Smooth muscle cell (in vitro differentiated cells): Measurements from ENCODE around the gene CAV2. TPM values are rescaled to one million over a fixed set of nuclear protein-coding genes. Genes with fewer than 3 reads are reported as not detected.

Source experiments
- DNase-seq: peaks from one replicate; lab custom pipeline; 2025; ENCODE audit not compliant: unreplicated experiment; lab: John Stamatoyannopoulos, UW
- H2AFZ ChIP-seq: fragments of 200-600 bp; sonication (generic); 2 replicates; pipeline ENCODE4 v1.6.0; 2016; ENCODE audit warnings: antibody characterized with exemption, low read depth, mild to moderate bottlenecking
- H3F3A ChIP-seq: fragments of 200-600 bp; sonication (generic); 2 replicates; pipeline ENCODE4 v1.6.0; 2017; ENCODE audit warnings: antibody characterized with exemption, low read depth
- H3K27ac ChIP-seq: fragments of 200-600 bp; sonication (generic); 2 replicates; pipeline ENCODE4 v1.5.1; 2016; ENCODE audit warnings: low read depth, mild to moderate bottlenecking
- H3K27me3 ChIP-seq: fragments of 200-600 bp; sonication (generic); 2 replicates; pipeline ENCODE4 v1.6.1; 2016; ENCODE audit warnings: low read depth, mild to moderate bottlenecking
- H3K36me3 ChIP-seq: fragments of 200-600 bp; sonication (generic); 2 replicates; pipeline ENCODE4 v1.5.1; 2016; ENCODE audit warnings: low read depth
- H3K4me1 ChIP-seq: fragments of 200-600 bp; sonication (generic); 2 replicates; pipeline ENCODE4 v1.5.1; 2016; ENCODE audit warnings: low read depth
- H3K4me2 ChIP-seq: fragments of 200-600 bp; sonication (generic); 2 replicates; pipeline ENCODE4 v1.6.0; 2016; ENCODE audit warnings: mild to moderate bottlenecking
- H3K4me3 ChIP-seq: fragments of 200-600 bp; sonication (generic); 2 replicates; pipeline ENCODE4 v1.5.1; 2016; ENCODE audit warnings: mild to moderate bottlenecking
- H3K79me2 ChIP-seq: fragments of 200-600 bp; sonication (generic); 2 replicates; pipeline ENCODE4 v1.6.0; 2016; ENCODE audit warnings: low read depth, mild to moderate bottlenecking
- H3K9ac ChIP-seq: fragments of 200-600 bp; sonication (generic); 2 replicates; pipeline ENCODE4 v1.6.0; 2016; ENCODE audit warnings: low read depth
- H3K9me3 ChIP-seq: fragments of 200-600 bp; sonication (generic); replicated peaks from 2 replicates; pipeline ENCODE4 v1.5.1; 2016; ENCODE audit warnings: low read depth
- H4K20me1 ChIP-seq: fragments of 200-600 bp; sonication (generic); 2 replicates; pipeline ENCODE4 v1.6.0; 2016; ENCODE audit warnings: low read depth
- WGBS: methylation state at CpG from one replicate; pipeline ENCODE4 v1.1.7; 2016; ENCODE audit warnings: low lambda C conversion rate; 5-methylcytosine and 5-hydroxymethylcytosine counted together
- polyA plus RNA-seq: library from polyadenylated mRNA; unstranded; fragments of >200 nt; fragmentation: Nextera tagmentation; extraction: Ambion mirVana; gene quantifications from 2 replicates; pipeline ENCODE4 v1.2.1, GENCODE V29; 2016
- total RNA-seq: library from RNA; depleted of rRNA; stranded (reverse); fragments of >200 nt; gene quantifications from 2 replicates; pipeline ENCODE4 v1.2.3, GENCODE V29; 2014
- TF ChIP-seq, protein P1 (sequence below): fragments of 200-600 bp; sonication (generic); IDR thresholded peaks from 2 replicates; pipeline ENCODE4 v1.5.1; 2017; ENCODE audit warnings: borderline replicate concordance, mild to moderate bottlenecking, antibody characterized with exemption; ENCODE audit not compliant: insufficient read depth, poor library complexity, severe bottlenecking

Gene CAV2
- total and polyA plus RNA-seq, 2 experiments from 2014 or later = 38.8 to 68.0 TPM

DNA sequence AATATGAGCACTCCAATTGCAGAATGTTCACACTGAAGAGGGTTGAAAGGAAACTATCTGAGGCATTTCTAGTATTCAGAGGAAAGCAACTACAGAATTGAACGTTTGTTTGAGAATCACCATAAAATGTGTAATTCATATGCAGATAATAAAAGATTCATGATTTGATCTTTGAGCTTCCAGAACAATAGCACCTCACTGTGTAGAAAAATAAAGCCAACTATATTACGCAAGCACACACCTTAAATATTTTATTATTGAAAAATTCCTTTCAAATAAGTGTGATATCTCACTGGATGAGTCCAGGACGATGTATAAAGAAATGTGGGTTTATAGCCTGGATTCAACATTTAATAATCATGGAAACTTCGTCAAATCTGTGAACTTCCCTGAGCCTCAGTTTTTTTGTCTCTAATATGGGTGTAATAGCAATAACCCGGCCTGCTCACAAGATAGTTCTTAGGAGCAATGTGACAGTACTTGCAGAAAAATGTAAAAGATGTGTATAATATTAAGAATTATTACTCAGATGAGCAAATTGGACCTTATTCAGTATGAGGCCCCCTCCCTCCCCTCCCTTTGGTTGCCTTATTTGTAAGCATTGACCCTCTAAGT, 11.5 kb upstream of the CAV2 start:
- H3K4me2 ChIP-seq = no peak overlapping the region
- no peaks in the 10 kb centered on the region for H3K4me1 ChIP-seq
- H3K27ac ChIP-seq = no peak overlapping the region
- no peaks in the 10 kb centered on the region for H3K36me3 ChIP-seq
- TF ChIP-seq, protein P1, sequence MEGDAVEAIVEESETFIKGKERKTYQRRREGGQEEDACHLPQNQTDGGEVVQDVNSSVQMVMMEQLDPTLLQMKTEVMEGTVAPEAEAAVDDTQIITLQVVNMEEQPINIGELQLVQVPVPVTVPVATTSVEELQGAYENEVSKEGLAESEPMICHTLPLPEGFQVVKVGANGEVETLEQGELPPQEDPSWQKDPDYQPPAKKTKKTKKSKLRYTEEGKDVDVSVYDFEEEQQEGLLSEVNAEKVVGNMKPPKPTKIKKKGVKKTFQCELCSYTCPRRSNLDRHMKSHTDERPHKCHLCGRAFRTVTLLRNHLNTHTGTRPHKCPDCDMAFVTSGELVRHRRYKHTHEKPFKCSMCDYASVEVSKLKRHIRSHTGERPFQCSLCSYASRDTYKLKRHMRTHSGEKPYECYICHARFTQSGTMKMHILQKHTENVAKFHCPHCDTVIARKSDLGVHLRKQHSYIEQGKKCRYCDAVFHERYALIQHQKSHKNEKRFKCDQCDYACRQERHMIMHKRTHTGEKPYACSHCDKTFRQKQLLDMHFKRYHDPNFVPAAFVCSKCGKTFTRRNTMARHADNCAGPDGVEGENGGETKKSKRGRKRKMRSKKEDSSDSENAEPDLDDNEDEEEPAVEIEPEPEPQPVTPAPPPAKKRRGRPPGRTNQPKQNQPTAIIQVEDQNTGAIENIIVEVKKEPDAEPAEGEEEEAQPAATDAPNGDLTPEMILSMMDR = no peak
- 92% methylated on average over 5 of the region's 5 CpGs for WGBS
- no peaks in the 10 kb centered on the region for H3K79me2 ChIP-seq
- H3K9me3 ChIP-seq = no peaks in the 10 kb centered on the region
- H3K9ac ChIP-seq = no peak overlapping the region
- no peak overlapping the region for H3K4me3 ChIP-seq
- H3K27me3 ChIP-seq = no peaks in the 10 kb centered on the region
- H2AFZ ChIP-seq = no peak overlapping the region
- DNase-seq = no peak
- no peaks in the 10 kb centered on the region for H3F3A ChIP-seq
- H4K20me1 ChIP-seq = no peaks in the 10 kb centered on the region

DNA sequence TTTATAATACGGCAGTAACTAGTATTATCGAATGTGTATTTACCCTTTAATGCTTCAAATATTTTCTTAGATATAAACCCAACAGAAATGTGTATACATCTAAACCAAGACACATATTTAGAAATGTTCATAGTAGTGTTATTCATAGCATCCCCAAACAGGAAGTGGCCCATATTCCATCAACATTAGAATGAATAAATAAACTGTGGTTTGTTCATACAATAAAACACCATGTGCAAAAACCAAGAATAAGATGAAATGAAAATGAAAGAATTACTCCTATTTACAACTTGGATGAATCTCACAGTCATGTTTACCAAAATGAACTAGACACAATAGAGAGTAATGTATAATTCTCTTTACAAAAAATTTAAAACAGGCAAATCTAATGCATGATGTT, 9.2 kb upstream of the CAV2 start:
- H3K9me3 ChIP-seq = no peaks in the 10 kb centered on the region
- TF ChIP-seq, protein P1 = no peak
- no peak overlapping the region for H3K4me3 ChIP-seq
- H3K27me3 ChIP-seq = no peaks in the 10 kb centered on the region
- H3K79me2 ChIP-seq = no peaks in the 10 kb centered on the region
- no peak overlapping the region for H3K9ac ChIP-seq
- no peak overlapping the region for H2AFZ ChIP-seq
- no peaks in the 10 kb centered on the region for H3F3A ChIP-seq
- H4K20me1 ChIP-seq = no peaks in the 10 kb centered on the region
- no peak overlapping the region for H3K4me2 ChIP-seq
- WGBS = 88% methylated on average over 2 of the region's 2 CpGs
- no peaks in the 10 kb centered on the region for H3K4me1 ChIP-seq
- no peak for DNase-seq
- no peaks in the 10 kb centered on the region for H3K36me3 ChIP-seq
- H3K27ac ChIP-seq = no peak overlapping the region

DNA sequence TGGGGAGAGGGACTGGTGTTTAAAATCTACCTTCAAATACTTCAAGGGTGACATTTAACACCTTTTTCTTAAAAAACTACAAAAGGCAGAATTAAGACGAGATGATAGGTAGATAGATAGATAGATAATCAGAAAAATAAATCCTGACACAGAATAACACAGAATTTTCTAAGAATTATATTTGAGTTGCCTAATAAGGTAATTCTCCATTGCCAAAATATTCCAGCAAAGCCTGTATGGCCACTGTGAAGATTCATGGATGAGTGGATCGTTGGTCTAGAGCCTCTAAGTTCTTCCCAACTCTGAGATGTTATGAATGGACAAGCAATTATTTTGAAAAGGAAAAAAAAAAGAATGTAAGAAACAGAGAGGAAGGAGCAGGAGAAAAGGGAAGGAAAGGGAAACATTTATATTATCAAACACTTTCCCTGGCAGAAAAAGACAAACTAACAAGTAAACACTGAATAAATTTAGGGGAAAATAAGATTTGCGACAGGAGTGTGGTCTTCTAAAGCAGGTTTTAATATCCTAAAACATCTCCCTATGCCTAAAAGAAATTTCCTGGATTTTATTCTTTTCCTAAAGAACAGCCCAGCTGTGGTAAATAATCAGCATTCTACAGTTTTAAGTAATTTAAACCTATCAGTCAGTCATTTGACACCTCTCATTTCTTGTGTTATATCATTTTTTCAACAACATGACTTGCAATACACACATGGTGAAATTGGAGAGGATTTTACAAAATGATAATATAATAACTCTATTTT, 7.5 kb upstream of the CAV2 start:
- Histone ChIP-seq H4K20me1 (no peaks in the 10 kb centered on the region), H3K36me3 (no peaks in the 10 kb centered on the region), H3K27me3 (no peaks in the 10 kb centered on the region), H3K79me2 (no peaks in the 10 kb centered on the region), H2AFZ (no peak overlapping the region), H3F3A (no peaks in the 10 kb centered on the region), H3K4me1 (no peaks in the 10 kb centered on the region), H3K4me2 (no peak overlapping the region), H3K9me3 (no peaks in the 10 kb centered on the region), H3K9ac (no peak overlapping the region), H3K27ac (no peak overlapping the region), H3K4me3 (no peak overlapping the region)
- no peak for DNase-seq
- 62% methylated on average over 3 of the region's 3 CpGs for WGBS
- TF ChIP-seq, protein P1 = no peak
